KMS-11 (cell line): ENCODE measurements around the gene CDC42EP1.
A peak's percentile ranks its signal among the peaks of the same experiment; 100 is the strongest.
"Not testable (repeated sequence)": the region's sequence is repeated elsewhere in the genome, so short reads cannot be mapped to it uniquely, and the experiment has no call there.

Source experiments
- H2AFZ ChIP-seq: fragments of 200-600 bp; sonication (generic); 2 replicates; pipeline ENCODE4 v1.6.1; 2016; ENCODE audit warnings: antibody characterized with exemption, mixed run types, low read depth
- H3K27ac ChIP-seq: fragments of 200-600 bp; sonication (generic); 2 replicates; pipeline ENCODE4 v1.6.1; 2016; ENCODE audit warnings: mild to moderate bottlenecking, mixed run types
- H3K27me3 ChIP-seq: fragments of 200-600 bp; sonication (generic); 2 replicates; pipeline ENCODE4 v1.6.1; 2017; ENCODE audit warnings: mild to moderate bottlenecking, low read depth, mixed run types, moderate library complexity; ENCODE audit not compliant: insufficient read depth
- H3K36me3 ChIP-seq: fragments of 200-600 bp; sonication (generic); 2 replicates; pipeline ENCODE4 v1.6.1; 2017; ENCODE audit warnings: mild to moderate bottlenecking, mixed run types; ENCODE audit not compliant: insufficient read depth
- H3K4me1 ChIP-seq: fragments of 200-600 bp; sonication (generic); 2 replicates; pipeline ENCODE4 v1.6.1; 2016; ENCODE audit warnings: mild to moderate bottlenecking, low read depth, mixed run types; ENCODE audit not compliant: poor library complexity, severe bottlenecking
- H3K4me2 ChIP-seq: fragments of 200-600 bp; sonication (generic); 2 replicates; pipeline ENCODE4 v1.7.0; 2016; ENCODE audit warnings: mild to moderate bottlenecking, mixed run types
- H3K4me3 ChIP-seq: fragments of 200-600 bp; sonication (generic); IDR thresholded peaks from 2 replicates; pipeline ENCODE4 v1.6.1; 2017; ENCODE audit warnings: low read depth, low read length, mixed read lengths; ENCODE audit not compliant: insufficient read depth
- H3K79me2 ChIP-seq: fragments of 200-600 bp; sonication (generic); 2 replicates; pipeline ENCODE4 v1.6.1; 2016; ENCODE audit warnings: low read depth, mixed run types; ENCODE audit not compliant: insufficient read depth
- H3K9ac ChIP-seq: fragments of 200-600 bp; sonication (generic); 2 replicates; pipeline ENCODE4 v1.6.1; 2016; ENCODE audit warnings: mild to moderate bottlenecking, mixed run types
- H4K20me1 ChIP-seq: fragments of 200-600 bp; sonication (generic); 2 replicates; pipeline ENCODE4 v1.6.1; 2016; ENCODE audit warnings: mild to moderate bottlenecking, mixed run types; ENCODE audit not compliant: insufficient read depth
- TF ChIP-seq, protein P1 (sequence below): fragments of 200-600 bp; sonication (generic); conservative IDR thresholded peaks from 2 replicates; pipeline ENCODE4 v1.6.1; 2017; ENCODE audit warnings: low read depth, mild to moderate bottlenecking, antibody characterized with exemption, low read length, moderate library complexity, mixed read lengths

The CDC42EP1 gene

GRCh38 chr22:37582526-37582925 lies 22.2 kb downstream of the CDC42EP1 start:
- Histone ChIP-seq H3K36me3 (no peaks in the 10 kb centered on the region), H4K20me1 (no peaks in the 10 kb centered on the region), H3K9ac (no peak overlapping the region), H3K79me2 (no peaks in the 10 kb centered on the region), H3K4me1 (peaks cover 6% of the 10 kb centered on the region), H2AFZ (no peak overlapping the region), H3K4me3 (no peak overlapping the region), H3K27me3 (peaks cover 52% of the 10 kb centered on the region; the same call in 1 of the 2 replicates), H3K4me2 (no peak overlapping the region), H3K27ac (no peak overlapping the region)
- TF ChIP-seq, protein P1, sequence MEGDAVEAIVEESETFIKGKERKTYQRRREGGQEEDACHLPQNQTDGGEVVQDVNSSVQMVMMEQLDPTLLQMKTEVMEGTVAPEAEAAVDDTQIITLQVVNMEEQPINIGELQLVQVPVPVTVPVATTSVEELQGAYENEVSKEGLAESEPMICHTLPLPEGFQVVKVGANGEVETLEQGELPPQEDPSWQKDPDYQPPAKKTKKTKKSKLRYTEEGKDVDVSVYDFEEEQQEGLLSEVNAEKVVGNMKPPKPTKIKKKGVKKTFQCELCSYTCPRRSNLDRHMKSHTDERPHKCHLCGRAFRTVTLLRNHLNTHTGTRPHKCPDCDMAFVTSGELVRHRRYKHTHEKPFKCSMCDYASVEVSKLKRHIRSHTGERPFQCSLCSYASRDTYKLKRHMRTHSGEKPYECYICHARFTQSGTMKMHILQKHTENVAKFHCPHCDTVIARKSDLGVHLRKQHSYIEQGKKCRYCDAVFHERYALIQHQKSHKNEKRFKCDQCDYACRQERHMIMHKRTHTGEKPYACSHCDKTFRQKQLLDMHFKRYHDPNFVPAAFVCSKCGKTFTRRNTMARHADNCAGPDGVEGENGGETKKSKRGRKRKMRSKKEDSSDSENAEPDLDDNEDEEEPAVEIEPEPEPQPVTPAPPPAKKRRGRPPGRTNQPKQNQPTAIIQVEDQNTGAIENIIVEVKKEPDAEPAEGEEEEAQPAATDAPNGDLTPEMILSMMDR: no peak

- peaks cover 47% of the 10 kb centered on the region; the same call in 1 of the 2 replicates for H3K27me3 ChIP-seq
- no peak overlapping the region for H3K27ac ChIP-seq
- H3K4me1 ChIP-seq: peaks cover 6% of the 10 kb centered on the region
- H2AFZ ChIP-seq: no peak overlapping the region
- TF ChIP-seq, protein P1: no peak
- no peaks in the 10 kb centered on the region for H4K20me1 ChIP-seq
- no peak overlapping the region for H3K4me2 ChIP-seq
- H3K4me3 ChIP-seq: no peak overlapping the region
- no peaks in the 10 kb centered on the region for H3K36me3 ChIP-seq
- no peak overlapping the region for H3K9ac ChIP-seq
- H3K79me2 ChIP-seq: no peaks in the 10 kb centered on the region
Observed at GRCh38 chr22:37588546-37589215, 28.4 kb downstream of the CDC42EP1 start.

DNA sequence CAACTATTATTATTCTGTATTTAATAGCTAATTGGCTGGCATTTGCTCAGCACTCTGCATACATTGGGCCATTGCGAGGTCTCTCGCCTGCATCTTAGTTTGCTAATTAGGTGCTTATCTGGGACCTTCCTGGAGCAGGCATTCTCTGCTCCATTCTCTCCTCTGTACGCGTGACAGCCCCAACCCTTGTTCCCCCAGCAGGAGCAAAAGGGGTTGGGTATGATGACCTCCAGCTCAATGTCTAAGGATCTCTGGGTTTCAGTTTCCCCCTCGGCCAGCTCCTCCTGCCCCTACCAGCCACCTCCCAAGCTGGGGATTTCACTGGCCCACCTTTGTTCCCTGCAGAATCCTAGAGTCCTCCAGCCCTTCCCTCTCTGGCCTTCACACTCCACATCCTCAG lies 29.4 kb downstream of the CDC42EP1 start:
- H3K27ac ChIP-seq: no peak overlapping the region
- H3K36me3 ChIP-seq: no peaks in the 10 kb centered on the region
- H3K79me2 ChIP-seq: no peaks in the 10 kb centered on the region
- H3K4me2 ChIP-seq: no peak overlapping the region
- peaks cover 50% of the 10 kb centered on the region for H3K27me3 ChIP-seq
- H3K9ac ChIP-seq: no peak overlapping the region
- TF ChIP-seq, protein P1: no peak
- H3K4me3 ChIP-seq: no peak overlapping the region
- H4K20me1 ChIP-seq: no peaks in the 10 kb centered on the region
- no peak overlapping the region for H2AFZ ChIP-seq
- H3K4me1 ChIP-seq: peaks cover 6% of the 10 kb centered on the region

DNA sequence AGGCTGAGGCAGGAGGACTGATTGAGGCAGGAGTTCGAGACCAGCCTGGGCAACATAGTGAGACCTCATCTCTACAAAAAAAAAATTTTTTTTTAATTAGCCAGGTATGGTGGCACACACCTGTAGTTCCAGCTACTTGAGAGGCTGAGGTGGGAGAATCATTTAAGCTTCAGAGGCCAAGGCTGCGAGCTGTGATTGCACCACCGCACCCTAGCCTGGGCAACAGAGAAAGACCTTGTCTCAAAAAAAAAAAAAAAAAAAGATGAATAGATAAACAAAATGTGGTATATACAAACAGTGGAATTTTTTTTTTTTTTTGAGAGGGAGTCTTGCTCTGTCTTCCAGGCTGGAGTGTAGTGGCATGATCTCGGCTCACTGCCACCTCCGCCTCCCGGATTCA lies 30.8 kb downstream of the CDC42EP1 start:
- H3K9ac ChIP-seq, H3K4me3 ChIP-seq, H3K4me1 ChIP-seq, H4K20me1 ChIP-seq, H3K4me2 ChIP-seq, H2AFZ ChIP-seq, H3K27ac ChIP-seq, H3K79me2 ChIP-seq, H3K36me3 ChIP-seq: not testable (repeated sequence)
- peaks cover 62% of the 10 kb centered on the region for H3K27me3 ChIP-seq

GRCh38 chr22:37591823-37592404 lies 31.6 kb downstream of the CDC42EP1 start:
- no peaks in the 10 kb centered on the region for H3K79me2 ChIP-seq
- H3K9ac ChIP-seq: no peak overlapping the region
- H3K4me1 ChIP-seq: peaks cover 6% of the 10 kb centered on the region
- TF ChIP-seq, protein P1: no peak
- peaks cover 63% of the 10 kb centered on the region for H3K27me3 ChIP-seq
- H4K20me1 ChIP-seq: no peaks in the 10 kb centered on the region
- H3K27ac ChIP-seq: no peak overlapping the region
- peak overlapping the region; percentile 73; the same call in 1 of the 2 replicates for H2AFZ ChIP-seq
- peak overlapping the region; percentile 59 for H3K4me2 ChIP-seq
- H3K36me3 ChIP-seq: no peaks in the 10 kb centered on the region
- H3K4me3 ChIP-seq: no peak overlapping the region
